GM19455 (cell line): ENCODE measurements around the gene PHACTR1.

Experiments used
- ATAC-seq: cut with Tn5 transposase; IDR thresholded peaks from one replicate; pipeline ENCODE4 v1.9.1; 2021; ENCODE audit not compliant: unreplicated experiment

PHACTR1 gene

GRCh38 chr6:13248584-13248985, 532.0 kb downstream of the PHACTR1 start:
- ATAC-seq = no peak

DNA sequence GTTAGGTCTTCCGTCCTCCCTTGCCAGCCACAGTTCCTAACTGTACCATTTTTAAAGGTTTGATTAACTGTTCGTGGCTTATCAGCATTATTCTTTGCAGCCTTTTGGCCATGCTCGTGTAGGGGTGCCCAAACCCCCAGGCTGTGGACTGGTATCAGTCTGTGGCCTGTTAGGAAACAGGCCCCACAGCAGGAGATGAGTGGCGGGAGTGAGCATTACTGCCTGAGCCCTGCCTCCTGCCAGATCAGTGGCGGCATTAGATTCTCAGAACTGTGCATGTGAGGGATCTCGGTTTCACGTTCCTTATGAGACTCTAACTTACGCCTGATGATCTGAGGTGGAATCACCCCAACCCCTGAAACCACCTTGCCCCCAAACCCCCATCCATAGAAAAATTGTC, 532.4 kb downstream of the PHACTR1 start:
- no peak for ATAC-seq

- no peak for ATAC-seq
Measured at GRCh38 chr6:13249817-13250216, 533.2 kb downstream of the PHACTR1 start.

GRCh38 chr6:13250703-13251102, 534.1 kb downstream of the PHACTR1 start:
- ATAC-seq = no peak

- no peak for ATAC-seq
Measured at GRCh38 chr6:13251242-13251641, 534.7 kb downstream of the PHACTR1 start.

DNA sequence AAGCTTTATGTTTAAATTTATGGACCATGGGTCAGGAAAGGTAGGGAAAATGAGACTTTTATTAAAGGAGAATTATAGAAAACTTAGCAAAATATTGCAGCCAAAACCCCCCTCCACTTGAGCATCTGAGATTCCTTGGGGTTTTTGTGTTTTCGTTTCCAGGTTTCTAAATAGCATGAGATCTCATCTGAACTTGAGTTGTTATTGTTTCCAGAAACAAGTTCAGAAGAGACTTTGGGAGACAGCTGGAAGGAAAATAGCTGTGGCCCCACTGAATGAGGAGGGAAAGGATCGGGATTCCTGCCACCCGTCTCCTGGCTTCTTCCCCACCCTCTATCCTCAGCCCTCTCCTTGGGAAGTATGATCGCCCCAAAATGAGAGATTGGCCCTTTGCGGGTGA, 536.2 kb downstream of the PHACTR1 start:
- ATAC-seq = no peak

GRCh38 chr6:13253272-13253671, 536.7 kb downstream of the PHACTR1 start:
- ATAC-seq = no peak

DNA sequence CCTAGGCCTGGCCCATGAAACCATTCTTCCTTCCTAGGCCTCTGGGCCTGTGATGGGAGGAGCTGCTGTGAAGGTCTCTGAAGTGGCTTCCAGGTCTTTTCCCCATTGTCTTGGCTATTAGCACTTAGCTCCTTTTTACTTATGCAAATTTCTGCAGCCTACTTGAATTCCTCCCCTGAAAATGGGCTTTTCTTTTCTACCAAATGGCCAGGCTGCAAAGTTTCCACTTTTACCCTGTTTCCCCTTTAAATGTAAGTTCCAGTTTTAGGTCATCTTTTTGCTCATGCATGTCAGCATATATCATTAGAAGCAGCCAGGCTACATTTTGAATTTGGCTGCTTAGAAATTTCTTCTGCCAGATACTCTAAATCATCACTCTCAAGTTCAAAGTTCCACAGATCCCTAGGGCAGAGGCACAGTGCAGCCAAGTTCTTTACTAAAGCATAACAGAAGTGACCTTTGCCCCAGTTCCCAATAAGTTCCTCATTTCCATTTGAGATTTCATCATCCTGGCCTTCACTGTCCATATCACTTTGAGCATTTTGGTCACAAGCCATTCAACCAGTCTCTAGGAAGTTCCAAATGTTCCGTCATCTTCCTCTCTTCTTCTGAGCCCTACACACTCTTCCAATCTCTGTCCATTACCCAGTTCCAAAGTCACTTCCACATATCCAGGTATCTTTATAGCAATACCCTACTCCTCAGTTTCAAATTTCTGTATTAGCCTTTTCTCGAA, 539.9 kb downstream of the PHACTR1 start:
- ATAC-seq = no peak

GRCh38 chr6:13259393-13259792, 542.8 kb downstream of the PHACTR1 start:
- no peak for ATAC-seq

DNA sequence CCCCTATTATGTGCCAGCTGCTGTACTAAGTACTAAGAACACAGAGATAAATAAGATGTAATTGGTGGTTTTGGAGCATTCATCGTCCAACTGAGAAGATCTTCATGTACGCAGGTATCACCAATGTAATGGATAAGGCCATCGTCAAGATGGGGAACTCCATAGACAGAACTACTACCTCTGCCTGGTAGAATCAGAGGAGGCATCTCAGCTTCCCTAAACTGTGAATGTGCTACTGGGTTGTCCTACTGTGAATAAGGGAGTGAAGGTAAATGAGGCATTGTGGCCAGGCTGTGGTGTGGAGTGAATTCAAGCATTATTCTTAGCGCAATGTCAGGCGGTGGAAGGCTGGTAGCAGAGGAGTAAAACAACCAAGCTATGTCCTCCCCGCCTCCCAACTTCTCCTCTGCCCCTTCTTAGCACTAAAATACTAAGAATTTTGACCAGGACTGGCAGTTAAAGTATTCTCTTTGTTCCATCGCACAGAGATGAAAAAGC, 543.6 kb downstream of the PHACTR1 start:
- no peak for ATAC-seq

DNA sequence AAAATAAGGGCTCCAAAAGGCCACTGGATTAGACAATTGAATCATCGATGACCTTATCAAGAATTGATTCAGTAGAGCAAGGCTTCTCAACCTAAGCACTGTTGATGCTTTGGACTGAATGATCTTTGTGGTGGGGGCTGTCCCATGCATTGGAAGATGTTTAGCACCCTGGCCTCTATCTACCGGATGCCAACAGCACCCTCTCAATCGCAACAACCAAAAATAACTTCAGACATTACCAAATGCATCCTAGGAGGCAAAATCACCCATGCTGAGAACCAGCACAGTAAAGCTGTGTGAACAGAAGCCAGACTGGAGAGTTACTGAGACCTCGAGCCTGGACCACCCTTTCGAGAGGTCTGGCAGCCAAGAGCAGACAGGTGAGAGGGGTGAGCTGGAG, 544.3 kb downstream of the PHACTR1 start:
- peak; percentile 18 for ATAC-seq

DNA sequence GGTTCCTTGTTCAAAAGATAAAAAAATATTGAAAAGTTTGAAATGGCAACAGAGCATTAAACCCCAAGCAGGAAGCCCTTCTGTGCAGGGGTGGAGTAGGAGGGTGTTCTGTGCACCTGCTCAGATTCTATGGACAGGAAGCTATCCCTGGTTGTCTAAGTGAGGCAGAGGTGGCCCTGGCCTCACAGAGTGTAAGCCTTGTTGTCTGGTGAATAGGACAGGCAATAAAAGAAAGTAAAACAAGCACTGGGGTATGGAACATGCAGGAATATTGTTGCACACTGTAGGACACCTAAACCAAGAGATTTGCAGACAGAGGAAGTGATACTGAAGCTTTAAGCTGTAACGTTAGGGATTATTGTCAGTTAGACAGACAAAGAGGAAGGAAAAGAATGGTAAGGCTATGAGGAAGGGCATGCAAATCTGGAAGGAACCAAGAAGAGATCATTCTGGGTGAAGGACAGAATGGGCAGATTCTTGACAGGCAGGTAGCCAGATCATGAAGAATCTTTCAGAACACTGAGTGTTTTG, 545.0 kb downstream of the PHACTR1 start:
- ATAC-seq = peak; percentile 64

GRCh38 chr6:13262302-13263230, 546.0 kb downstream of the PHACTR1 start:
- no peak for ATAC-seq

DNA sequence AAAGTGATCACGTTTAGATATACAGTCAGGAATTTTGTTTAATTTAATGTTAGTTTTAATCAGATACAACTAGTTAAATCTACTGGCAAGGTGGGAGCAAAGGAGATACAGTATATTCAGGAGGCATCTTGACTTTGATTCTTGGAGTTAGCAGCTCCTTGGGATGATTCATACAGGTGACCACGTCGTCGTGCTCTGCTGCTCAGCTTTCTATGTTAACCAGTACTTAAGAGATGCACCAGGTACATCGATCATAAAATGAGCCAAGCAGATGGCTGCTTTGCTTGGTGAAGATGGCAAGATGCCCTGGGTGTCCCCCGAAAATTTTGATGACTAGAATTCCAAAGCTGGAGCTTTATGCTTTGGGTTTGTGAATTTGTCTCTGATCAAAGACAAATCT, 547.1 kb downstream of the PHACTR1 start:
- ATAC-seq = no peak

- no peak for ATAC-seq
Measured at GRCh38 chr6:13267142-13267651, 550.6 kb downstream of the PHACTR1 start.

DNA sequence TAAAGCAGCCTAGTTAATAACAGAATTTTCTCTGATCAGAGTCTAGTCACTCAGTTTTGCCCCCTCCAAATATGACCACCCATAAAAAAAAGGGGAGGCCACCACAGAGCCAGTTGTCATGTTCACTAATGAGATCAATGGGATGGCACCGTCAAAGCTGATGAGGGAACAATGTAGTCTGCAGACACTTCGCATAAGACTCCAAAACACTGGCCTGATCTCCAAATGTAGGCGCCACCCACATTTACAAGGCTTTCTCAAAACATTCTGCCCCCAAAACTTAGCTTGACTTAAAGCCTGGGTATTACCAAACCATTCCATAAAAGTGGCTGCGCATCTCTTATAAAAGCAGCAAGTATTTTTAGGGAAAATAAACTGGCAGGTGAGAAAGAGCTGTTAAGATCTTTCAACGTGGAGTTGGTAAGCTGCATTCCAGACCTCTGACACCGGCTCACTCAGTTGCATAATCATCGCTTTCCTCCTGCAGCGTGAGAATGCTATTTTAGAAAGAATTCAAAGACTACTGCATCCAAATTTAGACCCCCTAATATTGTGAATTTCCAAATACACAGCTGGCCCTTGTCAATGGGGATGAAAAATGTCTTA, 552.4 kb downstream of the PHACTR1 start:
- no peak for ATAC-seq

DNA sequence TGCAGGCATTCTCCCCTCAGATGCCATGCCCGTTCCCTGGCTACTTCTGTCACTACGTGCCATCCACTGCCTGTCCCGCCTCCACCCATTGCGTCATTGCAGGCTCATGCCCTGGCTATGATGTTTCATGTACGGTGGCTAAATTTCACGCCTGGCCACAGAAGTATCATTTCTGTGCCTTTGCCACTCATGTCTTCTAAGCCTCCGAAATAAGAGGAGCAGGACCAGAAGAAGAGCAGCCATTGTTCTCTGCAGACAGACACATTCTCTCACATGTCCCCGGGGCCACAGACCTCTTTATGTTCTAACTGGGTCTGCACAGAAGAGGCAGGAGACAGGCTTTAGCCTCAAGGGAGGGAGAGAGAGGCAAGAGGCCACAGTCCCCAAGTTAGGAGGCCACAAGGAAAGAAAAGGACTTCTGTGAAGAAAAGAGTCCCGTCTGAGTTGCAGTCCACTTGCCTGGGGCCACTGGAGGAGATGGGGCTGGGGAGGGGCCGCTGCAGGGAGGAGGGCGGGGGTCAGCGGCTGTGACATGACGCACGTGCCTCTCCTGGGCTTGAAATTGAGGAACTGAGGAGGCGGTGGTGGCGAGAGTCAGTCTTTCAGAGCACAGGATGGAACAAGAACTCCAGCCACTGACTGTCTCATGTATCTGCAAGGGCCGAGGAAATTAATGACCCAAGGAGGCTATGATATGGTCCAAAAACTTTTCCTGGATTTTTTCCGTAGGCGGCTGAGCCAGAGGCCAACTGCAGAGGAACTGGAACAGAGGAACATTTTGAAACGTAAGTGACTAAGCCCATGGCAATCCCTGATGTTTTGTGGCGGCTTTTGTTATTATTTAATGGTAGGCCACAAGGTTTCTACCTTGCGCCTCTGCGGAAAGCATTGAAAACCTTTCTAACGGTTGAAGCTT, 555.8 kb downstream of the PHACTR1 start:
- peak; percentile 67 for ATAC-seq

DNA sequence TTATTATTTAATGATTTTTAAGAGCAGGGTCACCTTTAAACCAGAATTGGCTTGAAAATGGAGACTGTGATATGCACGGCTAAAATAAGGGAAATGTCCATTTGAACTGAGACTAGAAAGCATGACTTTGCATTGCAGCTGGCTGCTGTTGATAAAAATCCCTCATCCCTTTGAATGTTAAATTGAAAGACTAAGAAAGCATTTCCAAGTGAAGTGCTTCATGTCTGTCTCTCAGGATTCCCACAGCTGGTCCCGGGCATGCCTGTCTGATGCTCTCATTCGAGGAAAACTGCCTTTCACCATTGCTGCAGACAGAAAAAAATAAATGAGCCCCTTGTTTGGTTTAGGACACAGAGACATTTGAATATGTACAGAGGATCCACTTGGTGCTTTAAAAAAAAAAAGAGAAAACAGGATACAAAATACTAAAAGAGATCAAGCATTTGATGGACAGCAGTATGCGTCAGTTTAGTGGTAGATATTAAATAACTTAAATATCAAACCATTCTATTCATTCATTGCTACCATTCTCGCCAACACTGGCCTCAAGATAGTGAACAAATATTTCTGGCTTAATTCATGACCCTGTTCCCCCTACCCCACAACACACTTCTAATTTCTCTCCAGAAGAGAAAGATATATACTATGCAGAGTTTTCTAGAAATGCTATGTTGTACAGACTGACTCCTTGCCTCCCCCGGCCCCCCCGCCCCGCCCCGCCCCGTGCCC, 556.8 kb downstream of the PHACTR1 start:
- no peak for ATAC-seq

GRCh38 chr6:13273931-13274706, 557.6 kb downstream of the PHACTR1 start:
- no peak for ATAC-seq
